ENCODE results near the gene CCDC12.

- no peak for TF ChIP-seq CTCF (IDR thresholded peaks at IDR 0.05; ENCODE audit: insufficient read depth, low read length)
- TF ChIP-seq REST (IDR thresholded peaks at IDR 0.05; ENCODE audit: insufficient replicate concordance, low read depth): no peak
- no peak for TF ChIP-seq GABPA (IDR thresholded peaks at IDR 0.05; ENCODE audit: low read depth)
- TF ChIP-seq POLR2AphosphoS5 (IDR thresholded peaks at IDR 0.05; ENCODE audit: low read depth): peak; percentile 34
Observed at GRCh38 chr3:47016934-47017435, 40.4 kb upstream of the CCDC12 start.

Data from HL-60 (cell line).